Measurements from ENCODE around the gene SYF2.

GRCh38 chr1:25216123-25216522 lies 16.2 kb downstream of the SYF2 start:
- TF ChIP-seq CTCF (conservative IDR thresholded peaks at IDR 0.05 in 1 of 2, IDR thresholded peaks at IDR 0.05 in 1 of 2; ENCODE audit: low read depth in 1 of 2, low read length in 2 of 2) (no peak), EZH2 (IDR thresholded peaks at IDR 0.05; ENCODE audit: low read length, missing control alignments) (no peak)
